K562 (cell line): ENCODE measurements around the gene TPO. TPM values are rescaled to one million over a fixed set of nuclear protein-coding genes. Genes with fewer than 3 reads are reported as not detected.

Source experiments
- ATAC-seq: fragments of 200-7000 bp; cut with Tn5 transposase; 3 replicates; pipeline ENCODE4 v1.9.1; 2020; ENCODE audit warnings: moderate library complexity
- BruUV-seq: library from RNA; stranded (reverse); fragments of 400-500 nt; replicated peaks from 2 replicates; lab custom pipeline; 2021; lab: Mats Ljungman, UMichigan
- CTCF ChIA-PET: fragments of 300-600 bp; formaldehyde crosslinking; extraction: SDS; loops from one replicate; lab custom pipeline; 2021; ENCODE audit warnings: low intra/inter-chr PET ratio; lab: Yijun Ruan, JAX
- POLR2A ChIA-PET: fragments of 300-600, 350-650 bp; sonication (Branson Sonifier 250); formaldehyde crosslinking; extraction: SDS; loops from one replicate; lab custom pipeline; 2021; ENCODE audit warnings: antibody characterized with exemption, inconsistent platforms; lab: Yijun Ruan, JAX
- DNase-seq, 4 experiments: peaks; one replicate each; pipeline versions ENCODE4 v3.0.0 to v3.0.0-alpha.2; 2011 to 2018; ENCODE audit warnings: low spot score in 3 of 4, mixed read lengths in 3 of 4; ENCODE audit errors: extremely low read depth in 1 of 4
- FAIRE-seq: peaks from 2 replicates; lab custom pipeline; 2011; peaks lifted over from hg19 to GRCh38; lab: Jason Lieb, UNC
- H2AFZ ChIP-seq: 2 replicates; pipeline ENCODE4 v1.6.0; 2011; ENCODE audit warnings: low read depth, low read length, control low read depth, inconsistent platforms
- H3K27ac ChIP-seq: fragments of 200-600 bp; 3 replicates; pipeline ENCODE4 v1.8.0; 2011; ENCODE audit warnings: low read depth, mild to moderate bottlenecking, control low read depth, inconsistent platforms, low read length, moderate library complexity, mixed read lengths; ENCODE audit errors: extremely low read depth
- H3K27me3 ChIP-seq, 2 experiments: fragments of 300-600 bp in 1 of 2; 2 replicates in 1 of 2; 3 replicates in 1 of 2; pipeline versions ENCODE4 v1.6.0 to v1.8.0; 2011; ENCODE audit warnings: inconsistent platforms in 2 of 2, low read length in 2 of 2, mild to moderate bottlenecking in 1 of 2, mixed read lengths in 1 of 2, moderate library complexity in 1 of 2; ENCODE audit not compliant: control insufficient read depth in 2 of 2, insufficient read depth in 2 of 2
- H3K36me3 ChIP-seq: fragments of 300-600 bp; 3 replicates; pipeline ENCODE4 v1.8.0; 2011; ENCODE audit warnings: mild to moderate bottlenecking, low read length, inconsistent platforms; ENCODE audit not compliant: control insufficient read depth, insufficient read depth
- H3K4me1 ChIP-seq, 2 experiments: fragments of 200-600 bp in 1 of 2; replicated peaks in 1 of 2; 2 replicates in 1 of 2; 3 replicates in 1 of 2; pipeline versions ENCODE4 v1.5.1 to v1.8.0; 2011; ENCODE audit warnings: inconsistent platforms in 2 of 2, low read length in 2 of 2, mild to moderate bottlenecking in 1 of 2, mixed read lengths in 1 of 2, moderate library complexity in 1 of 2; ENCODE audit not compliant: control insufficient read depth in 2 of 2, insufficient read depth in 2 of 2
- H3K4me2 ChIP-seq: 2 replicates; pipeline ENCODE4 v1.6.1; 2011; ENCODE audit warnings: low read length, control low read depth, inconsistent platforms, mixed read lengths; ENCODE audit not compliant: insufficient read depth
- H3K4me3 ChIP-seq: fragments of 200-600 bp; sonication (generic), shearing (Covaris generic); 2 replicates; pipeline ENCODE4 v1.5.1; 2016; ENCODE audit warnings: control low read depth, inconsistent platforms
- H3K79me2 ChIP-seq: fragments of 200-600 bp; 3 replicates; pipeline ENCODE4 v1.8.0; 2011; ENCODE audit warnings: low read length, inconsistent platforms; ENCODE audit not compliant: control insufficient read depth, insufficient read depth
- H3K9ac ChIP-seq, 2 experiments: 2 replicates each; pipeline versions ENCODE4 v1.6.0 to v1.6.1; 2011; ENCODE audit warnings: low read depth in 2 of 2, low read length in 2 of 2, control low read depth in 1 of 2, inconsistent platforms in 1 of 2, mild to moderate bottlenecking in 1 of 2, mixed read lengths in 1 of 2; ENCODE audit not compliant: insufficient read depth in 1 of 2
- H3K9me1 ChIP-seq: one replicate; pipeline ENCODE4 v1.6.0; 2011; ENCODE audit warnings: inconsistent platforms, mild to moderate bottlenecking, low read length, moderate library complexity; ENCODE audit not compliant: control insufficient read depth, insufficient read depth
- H3K9me3 ChIP-seq: replicated peaks from 2 replicates; pipeline ENCODE4 v1.5.1; 2011; ENCODE audit warnings: low read depth, low read length, inconsistent platforms; ENCODE audit not compliant: control insufficient read depth, insufficient read depth
- H4K20me1 ChIP-seq: replicated peaks from 2 replicates; pipeline ENCODE4 v1.6.1; 2011; ENCODE audit warnings: low read length, inconsistent platforms, mixed read lengths; ENCODE audit not compliant: control insufficient read depth, insufficient read depth
- CEBPB ChIP-seq: fragments of 450-650 bp; IDR thresholded peaks from 2 replicates; pipeline ENCODE4 v1.6.1; 2016; ENCODE audit warnings: missing genetic modification characterization, missing compliant biosample characterization
- NEUROD1 ChIP-seq: fragments of 150-350 bp; IDR thresholded peaks from 2 replicates; pipeline ENCODE4 v1.6.1; 2014; ENCODE audit warnings: borderline replicate concordance, low read length, low read depth; ENCODE audit not compliant: partially characterized antibody
- NFE2 ChIP-seq: IDR thresholded peaks from 2 replicates; pipeline ENCODE4 v1.6.1; 2014; ENCODE audit warnings: antibody characterized with exemption, low read depth
- POLR3G ChIP-seq: IDR thresholded peaks from 2 replicates; pipeline ENCODE4 v1.6.1; 2011; ENCODE audit not compliant: insufficient read length, insufficient replicate concordance; ENCODE audit errors: extremely low read depth
- PRDM10 ChIP-seq: fragments of 450-650 bp; IDR thresholded peaks from 2 replicates; pipeline ENCODE4 v1.6.1; 2018; ENCODE audit not compliant: partially characterized antibody
- TRIM25 ChIP-seq: fragments of 450-650 bp; IDR thresholded peaks from 2 replicates; pipeline ENCODE4 v1.7.0; 2016; ENCODE audit warnings: borderline replicate concordance
- TSHZ1 ChIP-seq: fragments of 250-450 bp; sonication (Bioruptor Pico); IDR thresholded peaks from 2 replicates; pipeline ENCODE4 v1.4.0; 2020; ENCODE audit warnings: mild to moderate bottlenecking, moderate library complexity
- USF2 ChIP-seq: sonication (generic); formaldehyde crosslinking; IDR thresholded peaks from 2 replicates; pipeline ENCODE4 v1.5.0; 2020; ENCODE audit warnings: missing genetic modification reagents
- ZBTB26 ChIP-seq: fragments of 450-650 bp; formaldehyde crosslinking; IDR thresholded peaks from 2 replicates; pipeline ENCODE4 v1.4.0; 2022; ENCODE audit warnings: missing genetic modification characterization
- WGBS: fragments of 100-300 bp; shearing (Covaris generic); methylation state at CpG from one replicate; pipeline ENCODE4 v1.1.6; 2016; ENCODE audit warnings: low coverage, mixed read lengths; ENCODE audit not compliant: insufficient coverage; ENCODE audit errors: missing lambda C conversion rate; 5-methylcytosine and 5-hydroxymethylcytosine counted together
- in situ Hi-C: fragments of 300-500 bp; cut with MboI; formaldehyde crosslinking; loops from 4 replicates; pipeline ENCODE4 v1.15.0; 2018; ENCODE audit warnings: inconsistent platforms, mixed read lengths
- intact Hi-C: fragments of 100-400 bp; cut with micrococcal nuclease; formaldehyde crosslinking; loops from 2 replicates; pipeline ENCODE4 v1.14.2; 2022
- polyA plus RNA-seq, 8 experiments: library from polyadenylated mRNA; depleted of rRNA in 4 of 8; stranded (reverse) in 5 of 8; unstranded in 3 of 8; fragments of >200 nt; fragmentation: Nextera tagmentation in 2 of 8; fragmentation: Illumina TruSeq in 1 of 8; extraction: Ambion mirVana in 2 of 8; extraction: Trizol in 1 of 8; gene quantifications; 2 replicates each; pipeline versions ENCODE4 v1.2.1 to v1.2.3, GENCODE V29; 2011 to 2014; ENCODE audit warnings: inconsistent platforms in 1 of 8, missing spikeins in 1 of 8
- total RNA-seq, 7 experiments: library from RNA; depleted of rRNA in 6 of 7; stranded (reverse); fragments of >200 nt in 6 of 7; fragmentation: Illumina TruSeq in 2 of 7; extraction: Trizol in 2 of 7; gene quantifications; 2 replicates each; pipeline versions ENCODE4 v1.2.1 to v1.2.3, GENCODE V29; 2011 to 2021; ENCODE audit warnings: low replicate concordance in 1 of 7

Gene TPO
- total and polyA plus RNA-seq, 9 of the 15 experiments (the other 6 are each of a cell fraction or from before 2014, with no cell fraction given) = not detected

GRCh38 chr2:1586251-1586922 lies 173.1 kb downstream of the TPO start:
- Histone ChIP-seq H3K9me1 (no peaks in the 10 kb centered on the region), H3K27me3 (peaks cover 7 to 50% of the 10 kb centered on the region in 2 experiments; a peak in 4 of 5 replicates), H3K4me1 (no peaks in the 10 kb centered on the region; a peak in 1 of 5 replicates), H3K9me3 (no peaks in the 10 kb centered on the region), H3K27ac (no peak overlapping the region), H3K9ac (no peak overlapping the region), H3K4me2 (no peak overlapping the region), H2AFZ (no peak overlapping the region), H3K36me3 (no peaks in the 10 kb centered on the region), H4K20me1 (no peaks in the 10 kb centered on the region), H3K4me3 (no peak overlapping the region), H3K79me2 (no peaks in the 10 kb centered on the region)
- WGBS = 1% methylated on average over 9 of the region's 14 CpGs
- DNase-seq (no peak), ATAC-seq (no peak), FAIRE-seq (no peak)
- POLR2A ChIA-PET = interaction anchor here (0.6 kb wide), 1 partner anchor 84 kb away, joined by 3 read pairs; no protein-coding TSS in a partner anchor
- intact Hi-C loops (no loop called here), in situ Hi-C loops (no loop called here)
- CTCF ChIA-PET = no interaction called here
- no TSS peak for BruUV-seq
- TF ChIP-seq NEUROD1 (no peak), CEBPB (tag) (no peak), TSHZ1 (CRISPR knock-in tag) (no peak), TRIM25 (no peak), ZBTB26 (CRISPR knock-in tag) (no peak), USF2 (CRISPR knock-in tag) (no peak), PRDM10 (no peak), NFE2 (no peak), POLR3G (no peak)
